HL-60 (cell line): ENCODE measurements around the gene IPPK.

Source experiments
- DNase-seq, 2 experiments: peaks; one replicate each; pipeline ENCODE4 v3.0.0-alpha.2; 2010 to 2020; ENCODE audit warnings: low read depth in 1 of 2, low spot score in 1 of 2
- H3K27ac ChIP-seq: fragments of 250-450 bp; sonication (Bioruptor Pico); replicated peaks from 2 replicates; pipeline ENCODE4 v1.5.1; 2020; ENCODE audit warnings: mild to moderate bottlenecking, moderate library complexity
- H3K27me3 ChIP-seq: fragments of 250-450 bp; sonication (Bioruptor Pico); 2 replicates; pipeline ENCODE4 v1.5.1; 2021; ENCODE audit warnings: mild to moderate bottlenecking, moderate library complexity; ENCODE audit not compliant: insufficient read depth, poor library complexity, severe bottlenecking
- H3K4me3 ChIP-seq: replicated peaks from 2 replicates; pipeline ENCODE4 v1.5.1; 2011; ENCODE audit warnings: mild to moderate bottlenecking, control low read depth, low read length; ENCODE audit not compliant: insufficient read depth
- CTCF ChIP-seq: IDR thresholded peaks from one replicate; pipeline ENCODE4 v1.5.1; 2011; ENCODE audit warnings: low read length, control low read depth, inconsistent platforms; ENCODE audit not compliant: insufficient read depth
- GABPA ChIP-seq: IDR thresholded peaks from 2 replicates; pipeline ENCODE4 v1.6.1; 2012; ENCODE audit warnings: low read depth
- POLR2AphosphoS5 ChIP-seq: IDR thresholded peaks from 2 replicates; pipeline ENCODE4 v1.6.1; 2012; ENCODE audit warnings: low read depth
- REST ChIP-seq: IDR thresholded peaks from 2 replicates; pipeline ENCODE4 v1.6.1; 2012; ENCODE audit warnings: low read depth; ENCODE audit not compliant: insufficient replicate concordance
- SPI1 ChIP-seq: IDR thresholded peaks from 2 replicates; pipeline ENCODE4 v1.6.1; 2012; ENCODE audit warnings: low read depth, mild to moderate bottlenecking, borderline replicate concordance

The IPPK gene

DNA sequence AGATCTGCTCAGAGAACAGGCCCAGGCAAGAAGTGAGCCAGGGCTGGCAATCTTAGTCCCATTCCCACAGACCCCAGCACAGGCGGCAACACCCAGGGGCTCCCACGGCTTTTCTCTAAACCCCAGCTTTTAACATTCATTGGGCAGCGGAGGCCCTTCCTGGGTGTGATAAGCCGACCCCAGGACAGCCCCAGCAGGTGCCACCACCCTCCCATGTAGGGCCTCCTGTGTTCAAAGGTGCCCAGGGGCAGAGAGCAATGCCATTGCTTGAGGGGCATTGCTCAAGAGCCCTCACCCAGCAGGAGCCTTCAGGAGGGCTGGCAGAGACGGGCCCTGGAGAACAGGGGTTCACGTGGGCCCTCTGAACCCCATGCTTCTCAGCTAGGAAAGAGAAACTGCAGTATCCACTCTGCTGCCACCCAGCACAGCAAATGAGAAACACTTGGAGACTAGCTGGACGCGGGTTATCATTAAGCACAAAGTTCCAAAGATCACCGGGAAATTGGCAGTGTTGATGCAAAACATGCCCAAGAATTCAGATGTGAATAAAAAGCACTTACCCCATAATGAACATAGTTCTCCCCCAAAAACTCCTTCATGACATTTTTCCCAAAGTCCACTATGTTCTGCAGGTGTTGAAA lies 13.9 kb downstream of the IPPK start:
- no peak for TF ChIP-seq POLR2AphosphoS5
- no peak for TF ChIP-seq GABPA
- no peak for TF ChIP-seq CTCF
- no peaks in the 10 kb centered on the region for H3K27me3 ChIP-seq
- DNase-seq, result no peak
- H3K27ac ChIP-seq, result no peak overlapping the region
- H3K4me3 ChIP-seq, result no peak overlapping the region

DNA sequence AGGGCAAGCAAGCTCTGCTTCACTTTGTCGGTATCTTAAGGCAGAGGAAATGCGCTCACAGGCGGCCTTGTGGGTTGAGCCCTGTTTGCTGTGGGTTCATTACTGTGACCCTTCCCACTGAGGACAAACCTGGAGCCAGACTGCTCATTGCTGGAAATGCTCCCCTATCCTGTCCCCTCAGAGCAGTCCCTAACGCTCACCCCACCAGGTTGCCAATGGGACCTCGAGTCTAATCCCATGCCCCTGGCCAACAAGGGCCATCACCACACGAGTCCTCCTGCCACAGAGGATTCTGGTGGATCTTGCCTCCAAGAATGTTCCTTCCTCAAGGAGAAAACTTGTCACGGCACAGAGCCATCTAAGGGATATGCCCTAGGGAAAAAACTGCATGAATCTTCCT lies 14.6 kb downstream of the IPPK start:
- TF ChIP-seq CTCF, result no peak
- no peak for TF ChIP-seq SPI1
- no peak for TF ChIP-seq POLR2AphosphoS5
- TF ChIP-seq REST, result no peak
- no peak for TF ChIP-seq GABPA
- H3K27me3 ChIP-seq, result no peaks in the 10 kb centered on the region
- H3K4me3 ChIP-seq, result no peak overlapping the region
- no peak overlapping the region for H3K27ac ChIP-seq
- DNase-seq, result no peak

- no peak for TF ChIP-seq CTCF
- no peak for TF ChIP-seq GABPA
- no peak for TF ChIP-seq REST
- TF ChIP-seq POLR2AphosphoS5, result no peak
- TF ChIP-seq SPI1, result no peak
- no peak for DNase-seq
Observed at GRCh38 chr9:92654481-92655301, 15.2 kb downstream of the IPPK start.

More at GRCh38 chr9:92654481-92655301, 15.2 kb downstream of the IPPK start:
- H3K27ac ChIP-seq, result no peak overlapping the region
- H3K4me3 ChIP-seq, result no peak overlapping the region
- no peaks in the 10 kb centered on the region for H3K27me3 ChIP-seq
